HepG2 (cell line): ENCODE data around the gene COL9A3. TPM values are rescaled to one million over a fixed set of nuclear protein-coding genes. Genes with fewer than 3 reads are reported as not detected.
A peak's percentile ranks its signal among the peaks of the same experiment; 100 is the strongest.

Experiments
- ATF1 ChIP-seq: IDR thresholded peaks from 2 replicates; pipeline ENCODE4 v1.6.1; 2016; ENCODE audit warnings: mild to moderate bottlenecking, control low read depth
- DNMT1 ChIP-seq: sonication (generic); formaldehyde crosslinking; IDR thresholded peaks from 2 replicates; pipeline ENCODE4 v1.5.1; 2020; ENCODE audit warnings: mild to moderate bottlenecking, missing genetic modification reagents
- HNF1A ChIP-seq, 2 experiments: sonication (generic) in 1 of 2; formaldehyde crosslinking in 1 of 2; IDR thresholded peaks; 2 replicates each; pipeline versions ENCODE4 v1.4.0 to v1.6.1; 2016 to 2020; ENCODE audit warnings: borderline replicate concordance in 1 of 2, low read depth in 1 of 2, mild to moderate bottlenecking in 1 of 2, missing genetic modification reagents in 1 of 2
- HOMEZ ChIP-seq: IDR thresholded peaks from 2 replicates; pipeline ENCODE4 v1.6.1; 2016; ENCODE audit warnings: low read depth
- MAFG ChIP-seq: sonication (generic); formaldehyde crosslinking; IDR thresholded peaks from 2 replicates; pipeline ENCODE4 v1.5.1; 2020; ENCODE audit warnings: mild to moderate bottlenecking, missing genetic modification reagents
- MED13 ChIP-seq: sonication (generic); formaldehyde crosslinking; IDR thresholded peaks from 2 replicates; pipeline ENCODE4 v1.5.0; 2020; ENCODE audit warnings: missing genetic modification reagents
- PCBP1 ChIP-seq: fragments of 200-400 bp; formaldehyde crosslinking; IDR thresholded peaks from 2 replicates; pipeline ENCODE4 v1.6.1; 2017; ENCODE audit warnings: mild to moderate bottlenecking, low read depth, low read length, borderline replicate concordance
- POLR2AphosphoS2 ChIP-seq: IDR thresholded peaks from 2 replicates; pipeline ENCODE4 v1.6.1; 2011; ENCODE audit warnings: low read depth, low read length, improper control_type of control experiment
- SNRNP70 ChIP-seq: fragments of 200-400 bp; formaldehyde crosslinking; IDR thresholded peaks from 2 replicates; pipeline ENCODE4 v1.6.1; 2017; ENCODE audit warnings: mild to moderate bottlenecking, low read depth, low read length, moderate library complexity
- SP4 ChIP-seq: sonication (generic); formaldehyde crosslinking; IDR thresholded peaks from 2 replicates; pipeline ENCODE4 v1.8.1; 2023; ENCODE audit warnings: mild to moderate bottlenecking, missing genetic modification reagents
- ZNF460 ChIP-seq: sonication (generic); formaldehyde crosslinking; IDR thresholded peaks from 2 replicates; pipeline ENCODE4 v1.5.1; 2020; ENCODE audit warnings: missing genetic modification reagents, mild to moderate bottlenecking, borderline replicate concordance
- ZNF550 ChIP-seq: sonication (generic); formaldehyde crosslinking; IDR thresholded peaks from 2 replicates; pipeline ENCODE4 v1.4.0; 2020; ENCODE audit warnings: mild to moderate bottlenecking, missing genetic modification reagents, borderline replicate concordance
- ZNF598 ChIP-seq: sonication (generic); formaldehyde crosslinking; IDR thresholded peaks from 2 replicates; pipeline ENCODE4 v1.5.1; 2020; ENCODE audit warnings: mild to moderate bottlenecking, missing genetic modification reagents, borderline replicate concordance
- ZNF746 ChIP-seq: sonication (generic); formaldehyde crosslinking; IDR thresholded peaks from 2 replicates; pipeline ENCODE4 v1.8.0; 2022; ENCODE audit warnings: mild to moderate bottlenecking, missing genetic modification reagents
- ZNF790 ChIP-seq: sonication (generic); formaldehyde crosslinking; IDR thresholded peaks from 2 replicates; pipeline ENCODE4 v1.8.0; 2022; ENCODE audit warnings: missing genetic modification reagents, mild to moderate bottlenecking, borderline replicate concordance
- ZUFSP ChIP-seq: sonication (generic); formaldehyde crosslinking; IDR thresholded peaks from 2 replicates; pipeline ENCODE4 v1.9.0; 2021; ENCODE audit warnings: missing genetic modification reagents, mild to moderate bottlenecking, borderline replicate concordance
- polyA plus RNA-seq, 8 experiments: library from polyadenylated mRNA; depleted of rRNA in 3 of 8; stranded (reverse) in 7 of 8; unstranded in 1 of 8; fragments of >200 nt; fragmentation: Illumina TruSeq in 4 of 8; extraction: Trizol in 4 of 8; gene quantifications; 2 replicates each; pipeline versions ENCODE4 v1.2.1 to v1.2.3, GENCODE V29; 2011 to 2016; ENCODE audit warnings: low read depth in 4 of 8, missing spikeins in 1 of 8, mixed read lengths in 1 of 8; ENCODE audit not compliant: insufficient read depth in 1 of 8
- total RNA-seq, 5 experiments: library from RNA; depleted of rRNA; stranded (reverse); fragments of >200 nt; fragmentation: Illumina TruSeq; extraction: Trizol; gene quantifications; 2 replicates each; pipeline ENCODE4 v1.2.3, GENCODE V29; 2016; ENCODE audit warnings: low read depth in 1 of 5
- TF ChIP-seq, protein P1 (sequence below): IDR thresholded peaks from 2 replicates; pipeline ENCODE4 v1.6.1; 2016; ENCODE audit warnings: missing compliant biosample characterization, missing genetic modification reagents, borderline replicate concordance
- TF ChIP-seq, protein P2 (sequence below): sonication (generic); IDR thresholded peaks from 2 replicates; pipeline ENCODE4 v1.6.1; 2016; ENCODE audit warnings: low read depth, borderline replicate concordance

COL9A3 gene
- total and polyA plus RNA-seq, 2 of the 13 experiments (the other 11 are each of a cell fraction or from before 2014, with no cell fraction given) = 155 to 204 TPM

DNA sequence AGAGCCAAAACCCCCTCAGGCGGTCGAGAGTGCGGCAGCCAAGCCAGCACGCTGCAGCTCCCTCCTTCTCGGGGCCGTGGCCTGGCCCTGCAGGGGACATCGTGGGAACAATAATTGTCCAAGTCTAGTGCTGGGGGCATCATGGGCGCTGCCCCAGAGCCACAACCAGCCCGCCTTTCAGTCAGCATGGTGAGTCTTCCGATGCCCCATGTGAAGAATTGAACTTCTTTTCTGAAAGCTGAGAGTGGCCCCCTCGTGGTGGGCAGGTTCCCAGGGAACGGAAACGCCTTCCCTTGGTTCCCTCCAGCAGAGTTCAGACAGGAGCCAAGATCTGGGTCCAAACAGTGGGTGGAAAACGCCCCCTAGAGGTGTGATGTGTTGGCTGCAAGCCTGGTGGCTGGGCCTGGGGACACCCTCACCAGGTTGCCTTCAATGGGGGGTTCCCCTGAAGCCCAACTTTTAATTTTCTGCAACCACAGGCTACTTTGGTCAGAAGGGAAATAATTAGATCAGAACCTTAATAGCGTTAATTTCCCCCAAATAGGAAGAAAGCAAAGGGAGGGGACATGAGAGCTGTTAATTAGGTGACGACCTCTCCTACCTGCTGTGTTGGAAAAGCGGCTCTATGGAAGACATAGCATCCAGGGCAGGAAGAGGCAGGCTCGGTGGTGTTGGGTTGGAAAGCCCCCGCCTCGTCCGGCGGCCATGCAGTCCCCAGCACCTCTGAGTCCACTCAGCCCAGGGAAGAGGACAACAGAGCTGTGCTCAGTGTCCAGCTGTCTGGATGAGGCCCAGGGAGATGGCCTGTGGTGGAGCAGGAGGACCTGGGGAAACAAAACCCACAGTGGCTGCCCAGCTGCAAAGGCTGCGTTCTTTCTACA lies 25.3 kb upstream of the COL9A3 start (continued):
- TF ChIP-seq HOMEZ (CRISPR knock-in tag) (peak; percentile 77; the same call in 1 of the 2 replicates), ATF1 (CRISPR knock-in tag) (no peak), ZNF746 (no peak), ZUFSP (CRISPR knock-in tag) (no peak), DNMT1 (CRISPR knock-in tag) (peak; percentile 77; the same call in 1 of the 2 replicates), ZNF460 (no peak), SNRNP70 (no peak), MAFG (no peak), ZNF598 (CRISPR knock-in tag) (peak; percentile 99; the same call in 1 of the 2 replicates), ZNF550 (CRISPR knock-in tag) (0 out of 2 replicates have a peak, but pooled peaks have one; percentile 26), HNF1A (IDR thresholded peaks at IDR 0.05; ENCODE audit: low read depth) (no peak), HNF1A (CRISPR knock-in tag; IDR thresholded peaks at IDR 0.05; ENCODE audit: borderline replicate concordance) (no peak), POLR2AphosphoS2 (no peak), SP4 (0 out of 2 replicates have a peak, but pooled peaks have one; percentile 17), MED13 (CRISPR knock-in tag) (no peak), PCBP1 (no peak), ZNF790 (CRISPR knock-in tag) (0 out of 2 replicates have a peak, but pooled peaks have one; percentile 5)
- TF ChIP-seq, protein P1, sequence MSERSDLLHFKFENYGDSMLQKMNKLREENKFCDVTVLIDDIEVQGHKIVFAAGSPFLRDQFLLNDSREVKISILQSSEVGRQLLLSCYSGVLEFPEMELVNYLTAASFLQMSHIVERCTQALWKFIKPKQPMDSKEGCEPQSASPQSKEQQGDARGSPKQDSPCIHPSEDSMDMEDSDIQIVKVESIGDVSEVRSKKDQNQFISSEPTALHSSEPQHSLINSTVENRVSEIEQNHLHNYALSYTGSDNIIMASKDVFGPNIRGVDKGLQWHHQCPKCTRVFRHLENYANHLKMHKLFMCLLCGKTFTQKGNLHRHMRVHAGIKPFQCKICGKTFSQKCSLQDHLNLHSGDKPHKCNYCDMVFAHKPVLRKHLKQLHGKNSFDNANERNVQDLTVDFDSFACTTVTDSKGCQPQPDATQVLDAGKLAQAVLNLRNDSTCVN (CRISPR knock-in tag) = no peak
- TF ChIP-seq, protein P2, sequence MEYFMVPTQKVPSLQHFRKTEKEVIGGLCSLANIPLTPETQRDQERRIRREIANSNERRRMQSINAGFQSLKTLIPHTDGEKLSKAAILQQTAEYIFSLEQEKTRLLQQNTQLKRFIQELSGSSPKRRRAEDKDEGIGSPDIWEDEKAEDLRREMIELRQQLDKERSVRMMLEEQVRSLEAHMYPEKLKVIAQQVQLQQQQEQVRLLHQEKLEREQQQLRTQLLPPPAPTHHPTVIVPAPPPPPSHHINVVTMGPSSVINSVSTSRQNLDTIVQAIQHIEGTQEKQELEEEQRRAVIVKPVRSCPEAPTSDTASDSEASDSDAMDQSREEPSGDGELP = peak; percentile 74; the same call in 1 of the 2 replicates
